ENCODE results near the gene ESYT1. TPM values are rescaled to one million over a fixed set of nuclear protein-coding genes. Genes with fewer than 3 reads are reported as not detected.

ESYT1 gene
- total RNA-seq, 1 donor from 2014 or later = 102 TPM

- Mint-ChIP-seq H3K27ac (peak overlapping the region; percentile 97), H3K36me3 (ENCODE audit: insufficient read depth) (peaks cover 10% of the 10 kb centered on the region), H3K4me3 (ENCODE audit: low read depth) (peak overlapping the region; percentile 94), H3K27me3 (no peaks in the 10 kb centered on the region), H3K4me1 (ENCODE audit: low read depth) (peaks cover 16% of the 10 kb centered on the region), H3K9me3 (ENCODE audit: low read depth) (no peaks in the 10 kb centered on the region)
- TF ChIP-seq, protein P1, sequence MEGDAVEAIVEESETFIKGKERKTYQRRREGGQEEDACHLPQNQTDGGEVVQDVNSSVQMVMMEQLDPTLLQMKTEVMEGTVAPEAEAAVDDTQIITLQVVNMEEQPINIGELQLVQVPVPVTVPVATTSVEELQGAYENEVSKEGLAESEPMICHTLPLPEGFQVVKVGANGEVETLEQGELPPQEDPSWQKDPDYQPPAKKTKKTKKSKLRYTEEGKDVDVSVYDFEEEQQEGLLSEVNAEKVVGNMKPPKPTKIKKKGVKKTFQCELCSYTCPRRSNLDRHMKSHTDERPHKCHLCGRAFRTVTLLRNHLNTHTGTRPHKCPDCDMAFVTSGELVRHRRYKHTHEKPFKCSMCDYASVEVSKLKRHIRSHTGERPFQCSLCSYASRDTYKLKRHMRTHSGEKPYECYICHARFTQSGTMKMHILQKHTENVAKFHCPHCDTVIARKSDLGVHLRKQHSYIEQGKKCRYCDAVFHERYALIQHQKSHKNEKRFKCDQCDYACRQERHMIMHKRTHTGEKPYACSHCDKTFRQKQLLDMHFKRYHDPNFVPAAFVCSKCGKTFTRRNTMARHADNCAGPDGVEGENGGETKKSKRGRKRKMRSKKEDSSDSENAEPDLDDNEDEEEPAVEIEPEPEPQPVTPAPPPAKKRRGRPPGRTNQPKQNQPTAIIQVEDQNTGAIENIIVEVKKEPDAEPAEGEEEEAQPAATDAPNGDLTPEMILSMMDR (IDR thresholded peaks at IDR 0.05; ENCODE audit: unreplicated experiment) = peak; percentile 70
- DNase-seq (ENCODE audit: low spot score, unreplicated experiment) = no peak
These were observed 23.6 kb downstream of the ESYT1 start for GRCh38 chr12:56151672-56152131.

- peak; percentile 74 for DNase-seq (ENCODE audit: low spot score, unreplicated experiment)
- peaks cover 10% of the 10 kb centered on the region for H3K36me3 Mint-ChIP-seq (ENCODE audit: insufficient read depth)
- TF ChIP-seq, protein P1 (IDR thresholded peaks at IDR 0.05; ENCODE audit: unreplicated experiment) = no peak
- H3K4me3 Mint-ChIP-seq (ENCODE audit: low read depth) = peak within 1 kb of the TSS; percentile 94
- no peaks in the 10 kb centered on the region for H3K9me3 Mint-ChIP-seq (ENCODE audit: low read depth)
- H3K27me3 Mint-ChIP-seq = no peaks in the 10 kb centered on the region
- peak within 1 kb of the TSS; percentile 97 for H3K27ac Mint-ChIP-seq
- H3K4me1 Mint-ChIP-seq (ENCODE audit: low read depth) = peaks cover 17% of the 10 kb centered on the region
These were observed 24.2 kb downstream of the ESYT1 start, which contains the start of gene MYL6B for GRCh38 chr12:56152132-56152755. Gene MYL6B, plus strand, starts transcription at chr12:56152587. Its CDS starts 1,332 bp downstream, at chr12:56153919.

DNA sequence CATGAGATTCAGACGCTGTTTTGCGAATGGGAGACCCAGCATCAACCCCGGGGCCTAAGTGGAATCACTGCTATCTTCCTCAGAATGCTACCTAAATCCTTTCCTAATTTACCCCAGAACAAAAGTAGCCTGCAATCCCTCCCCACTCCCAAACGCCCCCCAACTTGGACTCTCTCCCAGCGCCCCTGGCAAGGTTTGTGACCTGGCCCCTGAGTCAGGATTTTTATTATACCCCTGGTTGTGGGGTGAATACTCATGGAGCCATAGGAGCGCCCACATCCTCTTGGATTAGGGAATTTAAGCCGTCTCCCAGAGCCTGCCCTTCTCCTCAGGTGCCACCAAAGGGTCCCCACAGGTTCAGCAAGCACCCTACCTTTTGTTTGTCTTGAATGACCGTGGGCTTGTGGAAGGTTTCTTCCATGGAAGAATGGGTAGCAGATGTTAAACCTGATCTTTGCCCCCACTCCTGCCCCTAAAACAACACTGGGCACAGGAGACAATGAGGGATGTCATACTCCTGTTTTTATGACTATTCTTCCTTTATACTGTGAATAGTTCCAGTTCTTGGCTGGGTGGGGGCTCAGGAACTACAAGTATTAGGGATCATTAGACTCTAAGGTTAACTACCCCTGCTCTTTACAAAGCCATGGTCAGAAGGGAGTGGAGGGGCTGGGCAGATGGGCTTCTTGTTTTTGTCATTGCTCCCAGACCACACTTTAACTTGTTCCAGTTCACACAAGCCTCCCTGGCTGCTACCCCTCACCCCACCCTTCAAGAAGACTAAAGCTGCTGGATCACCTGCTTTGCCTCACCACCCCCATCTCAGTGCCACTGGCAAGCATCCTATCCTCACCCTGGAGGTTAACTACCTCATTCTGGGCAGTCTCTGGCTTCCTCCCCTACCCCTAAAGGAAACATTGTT is 24.9 kb downstream of the ESYT1 start:
- peak overlapping the region; percentile 97 for H3K27ac Mint-ChIP-seq
- no peak for DNase-seq (ENCODE audit: low spot score, unreplicated experiment)
- peak overlapping the region; percentile 94 for H3K4me3 Mint-ChIP-seq (ENCODE audit: low read depth)
- no peaks in the 10 kb centered on the region for H3K27me3 Mint-ChIP-seq
- peaks cover 10% of the 10 kb centered on the region for H3K36me3 Mint-ChIP-seq (ENCODE audit: insufficient read depth)
- TF ChIP-seq, protein P1 (IDR thresholded peaks at IDR 0.05; ENCODE audit: unreplicated experiment) = no peak
- H3K9me3 Mint-ChIP-seq (ENCODE audit: low read depth) = no peaks in the 10 kb centered on the region
- peaks cover 22% of the 10 kb centered on the region for H3K4me1 Mint-ChIP-seq (ENCODE audit: low read depth)

DNA sequence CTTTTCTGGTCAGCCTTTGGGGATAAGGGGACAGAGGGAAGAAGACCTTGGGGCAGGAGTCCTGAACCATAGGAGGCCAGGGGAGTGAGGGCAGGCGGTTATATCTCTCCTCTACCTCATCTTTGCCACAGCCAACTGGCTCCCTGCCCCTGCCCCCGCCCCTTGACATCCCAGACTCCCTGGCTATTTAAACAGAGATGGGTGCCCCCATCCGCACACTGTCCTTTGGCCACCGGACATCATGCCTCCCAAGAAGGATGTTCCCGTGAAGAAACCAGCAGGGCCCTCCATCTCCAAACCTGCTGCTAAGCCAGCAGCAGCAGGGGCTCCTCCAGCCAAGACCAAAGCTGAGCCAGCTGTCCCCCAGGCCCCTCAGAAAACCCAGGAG is 25.6 kb downstream of the ESYT1 start:
- Mint-ChIP-seq H3K9me3 (ENCODE audit: low read depth) (no peaks in the 10 kb centered on the region), H3K27me3 (no peaks in the 10 kb centered on the region), H3K4me1 (ENCODE audit: low read depth) (peaks cover 22% of the 10 kb centered on the region), H3K27ac (no peak overlapping the region), H3K36me3 (ENCODE audit: insufficient read depth) (peaks cover 12% of the 10 kb centered on the region), H3K4me3 (ENCODE audit: low read depth) (peak overlapping the region; percentile 94)
- DNase-seq (ENCODE audit: low spot score, unreplicated experiment) = no peak
- TF ChIP-seq, protein P1 (IDR thresholded peaks at IDR 0.05; ENCODE audit: unreplicated experiment) = no peak

DNA sequence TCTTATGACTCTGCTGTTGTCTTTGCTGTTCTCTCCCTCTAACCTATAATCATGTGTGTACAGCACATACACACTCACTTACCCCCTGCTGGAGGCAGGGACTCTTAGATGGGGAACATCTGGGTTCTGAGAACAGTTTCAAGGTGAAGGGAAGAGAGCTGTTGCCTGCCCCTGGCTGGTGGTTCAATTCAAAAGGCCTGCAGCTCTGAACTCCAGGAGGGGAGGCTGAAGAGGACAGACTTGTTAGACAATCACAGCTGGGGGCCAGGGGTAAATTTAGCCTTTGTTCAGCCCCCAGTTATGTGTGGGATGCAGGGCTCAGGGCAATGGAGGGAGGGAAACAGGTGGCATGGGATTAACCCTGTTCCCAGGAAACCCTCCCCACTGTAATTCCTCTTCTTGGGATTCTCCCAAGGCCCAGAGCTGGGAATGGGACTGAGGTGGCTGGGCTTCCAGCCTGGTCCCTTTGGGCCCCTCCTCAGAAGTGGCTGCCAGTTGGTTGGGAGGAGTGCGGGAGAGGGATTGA is 26.2 kb downstream of the ESYT1 start:
- Mint-ChIP-seq H3K4me1 (ENCODE audit: low read depth) (peaks cover 26% of the 10 kb centered on the region), H3K4me3 (ENCODE audit: low read depth) (no peak overlapping the region), H3K27me3 (no peaks in the 10 kb centered on the region), H3K9me3 (ENCODE audit: low read depth) (no peaks in the 10 kb centered on the region), H3K27ac (no peak overlapping the region), H3K36me3 (ENCODE audit: insufficient read depth) (peaks cover 16% of the 10 kb centered on the region)
- DNase-seq (ENCODE audit: low spot score, unreplicated experiment) = no peak
- TF ChIP-seq, protein P1 (IDR thresholded peaks at IDR 0.05; ENCODE audit: unreplicated experiment) = no peak
